NOMO-1 (cell line): ENCODE data around the gene SLC25A19.
A peak's percentile ranks its signal among the peaks of the same experiment; 100 is the strongest.
"Not testable (repeated sequence)": the region's sequence is repeated elsewhere in the genome, so short reads cannot be mapped to it uniquely, and the experiment has no call there.

ENCODE experiments used
- DNase-seq, 2 experiments: peaks; one replicate each; lab custom pipeline; 2025; ENCODE audit not compliant: unreplicated experiment in 2 of 2; lab: John Stamatoyannopoulos, UW

SLC25A19 gene

GRCh38 chr17:75270218-75270965 lies 18.8 kb downstream of the SLC25A19 start:
- DNase-seq = peak; percentile 57 to 68

- DNase-seq = no peak
These were observed 19.4 kb downstream of the SLC25A19 start for GRCh38 chr17:75269844-75270217.

- no peak for DNase-seq
These were observed 21.6 kb downstream of the SLC25A19 start for GRCh38 chr17:75267411-75268232.

- DNase-seq = no peak
These were observed 22.2 kb downstream of the SLC25A19 start for GRCh38 chr17:75267153-75267410.

- no peak for DNase-seq
These were observed 22.7 kb downstream of the SLC25A19 start for GRCh38 chr17:75266316-75267152.

GRCh38 chr17:75265614-75266315 lies 23.5 kb downstream of the SLC25A19 start:
- DNase-seq = no peak

GRCh38 chr17:75263055-75263454 lies 26.2 kb downstream of the SLC25A19 start:
- DNase-seq = no peak

- peak in 1 of 2 experiments; percentile 49 for DNase-seq
These were observed 27.1 kb downstream of the SLC25A19 start for GRCh38 chr17:75262112-75262606.

GRCh38 chr17:75261336-75262111 lies 27.7 kb downstream of the SLC25A19 start, which contains the start of the genes GGA3 and MRPS7:
GGA3 (minus strand) TSS chr17:75261606; CDS start chr17:75261587, 19 bp downstream.
MRPS7 (plus strand) TSS chr17:75261879; CDS start chr17:75261901, 22 bp downstream.
- peak; percentile 89 to 91 for DNase-seq

GRCh38 chr17:75260641-75261335 lies 28.4 kb downstream of the SLC25A19 start:
- no peak for DNase-seq

GRCh38 chr17:75257228-75257627 lies 32.0 kb downstream of the SLC25A19 start:
- DNase-seq = not testable (repeated sequence)

- not testable (repeated sequence) for DNase-seq
These were observed 33.1 kb downstream of the SLC25A19 start for GRCh38 chr17:75255954-75256698.

- no peak for DNase-seq
These were observed 37.0 kb downstream of the SLC25A19 start for GRCh38 chr17:75252039-75252816.

GRCh38 chr17:75250009-75250471 lies 39.2 kb downstream of the SLC25A19 start:
- DNase-seq = peak in 1 of 2 experiments; percentile 42

- no peak for DNase-seq
These were observed 39.7 kb downstream of the SLC25A19 start for GRCh38 chr17:75249564-75249963.

GRCh38 chr17:75246404-75246803 lies 42.8 kb downstream of the SLC25A19 start:
- DNase-seq = no peak

- no peak for DNase-seq
These were observed 44.2 kb downstream of the SLC25A19 start for GRCh38 chr17:75245011-75245410.
